ENCODE data around the gene SNX25.

The SNX25 gene

DNA sequence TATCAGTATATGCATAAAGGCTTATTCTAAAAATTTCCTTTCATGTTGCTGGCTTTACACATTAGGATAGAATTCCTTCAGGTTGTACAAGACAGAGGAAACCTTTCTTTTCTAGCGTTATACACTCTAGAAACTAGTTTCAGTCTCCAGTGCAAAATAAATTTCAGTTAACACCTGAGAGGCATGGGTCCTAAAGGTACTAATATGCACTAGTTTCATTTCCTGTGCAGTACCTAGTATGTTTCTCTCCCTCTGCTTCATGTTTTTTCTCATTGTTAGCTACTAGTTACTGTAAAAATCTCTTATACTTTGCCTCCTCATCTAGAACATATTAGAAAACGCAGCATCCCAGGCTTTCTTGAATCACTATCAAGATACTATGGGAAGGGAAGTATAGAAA, 54.0 kb downstream of the SNX25 start:
- DNase-seq (ENCODE audit: low spot score): no peak

- DNase-seq (ENCODE audit: low spot score): no peak
These were observed 56.5 kb downstream of the SNX25 start for GRCh38 chr4:185265942-185266341.

- DNase-seq (ENCODE audit: low spot score): no peak
These were observed 59.9 kb downstream of the SNX25 start for GRCh38 chr4:185269286-185269685.

GRCh38 chr4:185270037-185270436, 60.6 kb downstream of the SNX25 start:
- DNase-seq (ENCODE audit: low spot score): no peak

- DNase-seq (ENCODE audit: low spot score): no peak
These were observed 61.5 kb downstream of the SNX25 start for GRCh38 chr4:185270885-185271284.

GRCh38 chr4:185272245-185272644, 62.8 kb downstream of the SNX25 start:
- DNase-seq (ENCODE audit: low spot score): no peak

- DNase-seq (ENCODE audit: low spot score): no peak
These were observed 66.1 kb downstream of the SNX25 start for GRCh38 chr4:185275501-185275900.

DNA sequence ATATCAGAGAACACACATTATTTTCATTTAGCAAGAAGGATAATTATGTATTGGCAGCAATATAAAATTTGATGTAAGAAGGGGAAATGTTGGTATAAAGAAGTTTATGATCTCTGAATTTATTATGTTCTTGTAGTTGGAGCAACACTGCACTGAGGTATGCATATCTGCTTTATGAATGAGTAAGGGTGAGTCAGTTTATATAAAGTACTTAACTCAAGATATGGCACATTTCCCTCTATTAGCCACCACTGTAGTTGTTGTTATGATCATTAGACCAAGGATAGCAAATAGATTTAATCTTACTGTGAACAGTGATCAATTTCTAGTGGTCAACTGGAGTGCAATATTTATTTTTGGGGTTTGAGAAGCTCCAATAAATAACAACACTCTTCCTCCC, 66.6 kb downstream of the SNX25 start:
- DNase-seq (ENCODE audit: low spot score): no peak

GRCh38 chr4:185278716-185279115, 69.3 kb downstream of the SNX25 start:
- no peak for DNase-seq (ENCODE audit: low spot score)

- no peak for DNase-seq (ENCODE audit: low spot score)
These were observed 71.2 kb downstream of the SNX25 start for GRCh38 chr4:185280608-185281007.

GRCh38 chr4:185282968-185283367, 73.6 kb downstream of the SNX25 start:
- no peak for DNase-seq (ENCODE audit: low spot score)

DNA sequence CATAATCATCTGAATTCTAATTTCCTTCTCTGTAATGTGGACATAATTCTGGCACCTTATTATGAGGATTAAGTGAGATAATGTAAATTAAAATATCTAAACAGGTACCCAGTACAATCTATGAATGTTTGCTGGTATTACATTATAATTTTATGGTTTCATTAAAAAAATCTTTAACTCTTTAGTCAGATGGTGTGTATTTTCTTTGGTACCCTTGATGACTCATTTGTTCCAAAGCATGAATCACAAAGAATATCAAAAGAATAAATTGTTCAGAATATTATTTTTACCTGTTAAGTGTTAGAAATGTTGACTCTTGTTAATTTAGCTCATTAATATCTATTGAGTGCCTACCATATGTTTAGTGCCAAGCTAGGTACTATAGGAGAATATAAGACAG, 74.3 kb downstream of the SNX25 start:
- DNase-seq (ENCODE audit: low spot score): no peak

GRCh38 chr4:185285632-185286393, 76.4 kb downstream of the SNX25 start:
- DNase-seq (ENCODE audit: low spot score): no peak

DNA sequence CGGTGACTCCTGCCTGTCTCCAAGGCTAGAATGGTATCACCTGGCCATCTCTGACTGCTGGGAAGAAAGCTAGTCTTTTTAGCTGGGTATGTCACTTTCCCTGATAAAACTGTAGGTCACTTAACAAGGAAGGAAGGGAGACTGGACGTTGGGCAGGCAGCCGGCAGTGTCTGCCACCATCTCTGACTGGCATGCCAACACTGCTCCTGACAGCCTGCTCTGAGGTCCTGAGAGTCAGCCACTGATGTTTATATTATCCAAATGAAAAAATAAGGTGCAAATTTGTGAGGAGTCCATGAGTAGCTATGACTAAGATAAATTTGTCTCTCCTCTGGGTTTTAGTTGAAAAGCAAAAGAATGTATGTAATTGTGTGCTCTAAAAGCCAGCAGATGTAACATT, 77.2 kb downstream of the SNX25 start:
- DNase-seq (ENCODE audit: low spot score): no peak

GRCh38 chr4:185287031-185287430, 77.6 kb downstream of the SNX25 start:
- DNase-seq (ENCODE audit: low spot score): no peak

GRCh38 chr4:185290018-185290607, 80.7 kb downstream of the SNX25 start:
- no peak for DNase-seq (ENCODE audit: low spot score)

DNA sequence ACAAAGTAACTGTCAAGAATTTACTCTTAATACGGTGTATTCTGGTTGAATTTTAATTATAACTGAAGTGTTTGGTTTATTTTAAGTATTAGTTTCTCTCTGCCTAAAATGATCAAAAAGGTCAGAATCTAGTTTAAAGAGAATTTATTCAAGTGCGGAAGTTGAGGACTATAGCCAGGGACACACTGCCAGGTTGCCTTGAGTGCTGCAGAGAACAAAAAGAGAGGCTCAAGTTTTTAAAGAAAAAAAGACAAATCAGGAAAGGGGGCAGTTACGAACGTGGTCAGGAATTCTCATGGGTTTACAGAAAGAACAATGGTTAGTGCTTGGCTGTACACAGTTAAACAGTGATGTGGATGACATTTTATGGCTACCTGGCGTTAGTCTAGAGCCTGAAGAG, 81.3 kb downstream of the SNX25 start:
- DNase-seq (ENCODE audit: low spot score): no peak

DNA sequence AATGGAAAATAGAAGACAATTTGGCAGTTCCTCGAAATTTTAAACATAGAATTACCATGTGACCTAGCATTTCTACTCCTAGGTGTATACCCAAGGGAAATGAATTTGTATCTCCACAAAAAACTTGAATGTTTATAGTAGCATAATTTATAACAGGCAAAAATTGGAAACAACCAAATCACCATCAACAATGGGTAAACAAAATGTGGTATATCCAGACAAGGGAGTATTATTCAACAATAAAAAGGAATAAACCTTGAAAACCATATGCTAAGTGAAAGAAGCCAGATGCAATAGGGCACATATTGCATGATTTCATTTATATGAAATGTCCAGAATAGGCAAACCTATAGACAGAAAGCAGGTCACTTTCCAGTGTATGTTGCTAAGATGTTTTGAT, 83.8 kb downstream of the SNX25 start:
- DNase-seq (ENCODE audit: low spot score): no peak

- DNase-seq (ENCODE audit: low spot score): no peak
These were observed 87.5 kb downstream of the SNX25 start for GRCh38 chr4:185296665-185297460.

DNA sequence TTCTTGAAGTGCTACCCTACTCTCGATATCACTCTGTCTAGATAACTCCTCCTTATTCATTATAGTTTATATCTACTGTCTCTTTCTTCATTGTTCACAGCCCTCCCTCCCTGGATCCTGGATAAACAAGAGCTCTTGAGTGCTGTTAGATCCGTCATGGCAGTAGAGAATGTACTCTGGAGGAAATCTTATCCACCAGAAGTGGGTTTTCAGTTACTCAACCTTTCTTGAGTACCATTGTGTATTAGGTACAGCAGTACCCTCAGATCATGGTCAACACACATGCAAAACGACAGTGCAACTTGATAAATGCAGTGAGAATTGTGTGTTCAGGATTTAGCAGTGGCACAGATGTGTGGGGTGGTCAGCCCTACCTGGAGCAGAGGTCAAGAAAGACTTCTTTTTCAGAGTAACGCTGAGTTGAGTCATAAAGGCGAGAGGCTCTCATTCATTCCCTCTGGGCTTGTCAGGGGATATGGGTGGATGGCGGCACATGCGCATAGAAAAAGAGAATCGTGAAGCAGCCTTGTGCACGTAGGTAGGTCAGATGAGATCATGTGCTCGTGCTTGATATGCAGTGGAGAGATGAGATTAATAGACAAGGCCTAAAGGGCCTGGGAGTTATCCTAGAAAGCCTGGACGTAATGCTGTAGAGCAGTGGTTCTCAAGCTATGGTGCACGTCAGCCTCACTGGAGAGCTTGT, 89.5 kb downstream of the SNX25 start:
- DNase-seq (ENCODE audit: low spot score): no peak

GRCh38 chr4:185304541-185304940, 95.1 kb downstream of the SNX25 start:
- DNase-seq (ENCODE audit: low spot score): no peak

- no peak for DNase-seq (ENCODE audit: low spot score)
These were observed 95.7 kb downstream of the SNX25 start for GRCh38 chr4:185304944-185305690.

Data from kidney capillary endothelial cell (primary cell).